ENCODE results near the gene WIPF3. TPM values are rescaled to one million over a fixed set of nuclear protein-coding genes. Genes with fewer than 3 reads are reported as not detected.

The WIPF3 gene
- total RNA-seq, 2 experiments from 2014 or later, result not detected

- no peak overlapping the region for H3K4me3 Mint-ChIP-seq
- CTCF ChIA-PET, result no interaction called here
- peaks cover 13% of the 10 kb centered on the region for H3K27me3 Mint-ChIP-seq
- POLR2A ChIA-PET, result no interaction called here
- ATAC-seq, result no peak
- no peak overlapping the region for H3K27ac Mint-ChIP-seq
- H3K9me3 Mint-ChIP-seq (ENCODE audit: low read depth), result no peaks in the 10 kb centered on the region
- H3K4me1 Mint-ChIP-seq, result no peaks in the 10 kb centered on the region
- intact Hi-C loops (cut with DNase I, micrococcal nuclease), result no loop called here
- no peaks in the 10 kb centered on the region for H3K36me3 Mint-ChIP-seq (ENCODE audit: low read depth)
- no peak for DNase-seq
Measured at GRCh38 chr7:29898301-29898700, 92.0 kb downstream of the WIPF3 start.

GRCh38 chr7:29900745-29901144, 94.4 kb downstream of the WIPF3 start:
- no peak overlapping the region for H3K27ac Mint-ChIP-seq
- ChIA-PET POLR2A (interaction anchor here (0.5 kb wide), 1 partner anchor 83 kb away, joined by 3 read pairs; no protein-coding TSS in a partner anchor), CTCF (no interaction called here)
- H3K27me3 Mint-ChIP-seq, result peaks cover 14% of the 10 kb centered on the region
- H3K36me3 Mint-ChIP-seq (ENCODE audit: low read depth), result peaks cover 5% of the 10 kb centered on the region
- intact Hi-C loops (cut with DNase I, micrococcal nuclease), result no loop called here
- H3K4me1 Mint-ChIP-seq, result no peaks in the 10 kb centered on the region
- ATAC-seq (no peak), DNase-seq (no peak)
- no peak overlapping the region for H3K4me3 Mint-ChIP-seq
- peaks cover 7% of the 10 kb centered on the region for H3K9me3 Mint-ChIP-seq (ENCODE audit: low read depth)

GRCh38 chr7:29906200-29907022, 100.1 kb downstream of the WIPF3 start:
- Mint-ChIP-seq H3K9me3 (ENCODE audit: low read depth) (peaks cover 24% of the 10 kb centered on the region), H3K4me1 (no peaks in the 10 kb centered on the region), H3K36me3 (ENCODE audit: low read depth) (peaks cover 12% of the 10 kb centered on the region), H3K4me3 (no peak overlapping the region), H3K27ac (no peak overlapping the region), H3K27me3 (peaks cover 3% of the 10 kb centered on the region)
- intact Hi-C loops (cut with DNase I, micrococcal nuclease), result no loop called here
- no peak for ATAC-seq
- ChIA-PET POLR2A (no interaction called here), CTCF (interaction anchor here (3.0 kb wide), 1 partner anchor 15 kb away, joined by 16 read pairs; no protein-coding TSS in a partner anchor)
- no peak for DNase-seq

- intact Hi-C loops (cut with DNase I, micrococcal nuclease), result no loop called here
- ATAC-seq, result no peak
- H3K9me3 Mint-ChIP-seq (ENCODE audit: low read depth), result no peaks in the 10 kb centered on the region
- no peaks in the 10 kb centered on the region for H3K27me3 Mint-ChIP-seq
- POLR2A ChIA-PET, result no interaction called here
- CTCF ChIA-PET, result interaction anchor here (0.7 kb wide), 1 partner anchor 267 kb away, joined by 3 read pairs; no protein-coding TSS in a partner anchor
- no peaks in the 10 kb centered on the region for H3K36me3 Mint-ChIP-seq (ENCODE audit: low read depth)
- no peak overlapping the region for H3K4me3 Mint-ChIP-seq
- H3K27ac Mint-ChIP-seq, result no peak overlapping the region
- no peaks in the 10 kb centered on the region for H3K4me1 Mint-ChIP-seq
- DNase-seq, result no peak
Measured at GRCh38 chr7:29914180-29914579, 107.9 kb downstream of the WIPF3 start.

GRCh38 chr7:29915481-29916215, 109.3 kb downstream of the WIPF3 start:
- Mint-ChIP-seq H3K27me3 (no peaks in the 10 kb centered on the region), H3K9me3 (ENCODE audit: low read depth) (no peaks in the 10 kb centered on the region), H3K36me3 (ENCODE audit: low read depth) (no peaks in the 10 kb centered on the region), H3K4me1 (no peaks in the 10 kb centered on the region), H3K27ac (no peak overlapping the region), H3K4me3 (no peak overlapping the region)
- ATAC-seq, result no peak
- intact Hi-C loops (cut with DNase I, micrococcal nuclease), result no loop called here
- DNase-seq, result no peak
- ChIA-PET CTCF (no interaction called here), POLR2A (no interaction called here)

GRCh38 chr7:29917641-29918040, 111.3 kb downstream of the WIPF3 start:
- DNase-seq (no peak), ATAC-seq (no peak)
- ChIA-PET CTCF (interaction anchor here (0.7 to 0.8 kb wide), 2 partner anchors 12 to 13 kb away, joined by 3 to 6 read pairs; no protein-coding TSS in a partner anchor), POLR2A (no interaction called here)
- Mint-ChIP-seq H3K9me3 (ENCODE audit: low read depth) (no peaks in the 10 kb centered on the region), H3K4me1 (no peaks in the 10 kb centered on the region), H3K36me3 (ENCODE audit: low read depth) (no peaks in the 10 kb centered on the region), H3K4me3 (no peak overlapping the region), H3K27ac (no peak overlapping the region), H3K27me3 (no peaks in the 10 kb centered on the region)
- intact Hi-C loops (cut with DNase I, micrococcal nuclease), result no loop called here

- CTCF ChIA-PET, result interaction anchor here (0.6 to 0.8 kb wide), 3 partner anchors 9 to 1498 kb away, joined by 3 read pairs; no protein-coding TSS in a partner anchor
- no peaks in the 10 kb centered on the region for H3K4me1 Mint-ChIP-seq
- no peaks in the 10 kb centered on the region for H3K27me3 Mint-ChIP-seq
- H3K9me3 Mint-ChIP-seq (ENCODE audit: low read depth), result no peaks in the 10 kb centered on the region
- ATAC-seq, result no peak
- H3K27ac Mint-ChIP-seq, result no peak overlapping the region
- H3K4me3 Mint-ChIP-seq, result no peak overlapping the region
- intact Hi-C loops (cut with DNase I, micrococcal nuclease), result no loop called here
- no peak for DNase-seq
- no peaks in the 10 kb centered on the region for H3K36me3 Mint-ChIP-seq (ENCODE audit: low read depth)
- POLR2A ChIA-PET, result no interaction called here
Measured at GRCh38 chr7:29918850-29919249, 112.5 kb downstream of the WIPF3 start.

- H3K36me3 Mint-ChIP-seq (ENCODE audit: low read depth), result peaks cover 2% of the 10 kb centered on the region
- no peak overlapping the region for H3K27ac Mint-ChIP-seq
- H3K27me3 Mint-ChIP-seq, result no peaks in the 10 kb centered on the region
- CTCF ChIA-PET, result interaction anchor here (1.6 to 3.0 kb wide), 3 partner anchors 12 to 172 kb away, joined by 8 to 16 read pairs (median 13); no protein-coding TSS in a partner anchor
- H3K9me3 Mint-ChIP-seq (ENCODE audit: low read depth), result no peaks in the 10 kb centered on the region
- DNase-seq, result no peak
- POLR2A ChIA-PET, result no interaction called here
- H3K4me3 Mint-ChIP-seq, result no peak overlapping the region
- intact Hi-C loops (cut with DNase I, micrococcal nuclease), result loop anchor here (2.0 to 5.0 kb wide), 4 partner anchors 143 to 283 kb away; no protein-coding TSS in a partner anchor
- ATAC-seq, result no peak
- H3K4me1 Mint-ChIP-seq, result peaks cover 4% of the 10 kb centered on the region
Measured at GRCh38 chr7:29919790-29920189, 113.5 kb downstream of the WIPF3 start.

GRCh38 chr7:29920491-29920890, 114.2 kb downstream of the WIPF3 start:
- no peak overlapping the region for H3K4me3 Mint-ChIP-seq
- ATAC-seq, result no peak
- H3K27ac Mint-ChIP-seq, result no peak overlapping the region
- H3K36me3 Mint-ChIP-seq (ENCODE audit: low read depth), result peaks cover 2% of the 10 kb centered on the region
- H3K27me3 Mint-ChIP-seq, result no peaks in the 10 kb centered on the region
- intact Hi-C loops (cut with DNase I, micrococcal nuclease), result loop anchor here (2.0 to 5.0 kb wide), 4 partner anchors 142 to 284 kb away; no protein-coding TSS in a partner anchor
- H3K4me1 Mint-ChIP-seq, result peaks cover 6% of the 10 kb centered on the region
- ChIA-PET CTCF (interaction anchor here (0.7 to 3.0 kb wide), 17 partner anchors 10 to 996 kb away, joined by 3 to 16 read pairs (median 5); partner anchors contain the start of gene WIPF3), POLR2A (no interaction called here)
- no peak for DNase-seq
- H3K9me3 Mint-ChIP-seq (ENCODE audit: low read depth), result no peaks in the 10 kb centered on the region

GRCh38 chr7:29921404-29922010, 115.2 kb downstream of the WIPF3 start:
- intact Hi-C loops (cut with DNase I, micrococcal nuclease), result loop anchor here (1.0 to 5.0 kb wide), 6 partner anchors 43 to 285 kb away; no protein-coding TSS in a partner anchor
- Mint-ChIP-seq H3K36me3 (ENCODE audit: low read depth) (peaks cover 2% of the 10 kb centered on the region), H3K27ac (no peak overlapping the region), H3K27me3 (no peaks in the 10 kb centered on the region), H3K4me3 (no peak overlapping the region), H3K9me3 (ENCODE audit: low read depth) (no peaks in the 10 kb centered on the region), H3K4me1 (peaks cover 6% of the 10 kb centered on the region)
- ChIA-PET POLR2A (no interaction called here), CTCF (interaction anchor here (0.5 to 3.0 kb wide), 32 partner anchors 9 to 1391 kb away, joined by 3 to 16 read pairs (median 4); partner anchors contain the start of gene WIPF3)
- ATAC-seq (peak; percentile 79), DNase-seq (peak; percentile 55)

All from activated CD4-positive, alpha-beta T cell treated with anti-CD3 and anti-CD28 coated beads for 36 hours (primary cell).